ENCODE results near the gene PRDM5.
"Not testable (repeated sequence)": the region's sequence is repeated elsewhere in the genome, so short reads cannot be mapped to it uniquely, and the experiment has no call there.

PRDM5 gene

GRCh38 chr4:120749445-120750151 is 172.9 kb downstream of the PRDM5 start:
- no peak overlapping the region for H3K4me2 ChIP-seq (ENCODE audit: low read length)
- H3K27me3 ChIP-seq (ENCODE audit: control insufficient read depth, insufficient read depth, low read length): no peaks in the 10 kb centered on the region
- H3K9ac ChIP-seq (ENCODE audit: low read depth, low read length): no peak overlapping the region
- H3K36me3 ChIP-seq (ENCODE audit: insufficient read depth, low read length): no peaks in the 10 kb centered on the region
- no peaks in the 10 kb centered on the region for H3K9me3 ChIP-seq (replicated peaks; ENCODE audit: low read length)
- H3K4me1 ChIP-seq (ENCODE audit: control insufficient read depth, insufficient read depth, low read length): no peaks in the 10 kb centered on the region
- no peak overlapping the region for H3K4me3 ChIP-seq (ENCODE audit: low read length)

- H3K27me3 ChIP-seq (ENCODE audit: control insufficient read depth, insufficient read depth, low read length); H3K4me1 ChIP-seq (ENCODE audit: control insufficient read depth, insufficient read depth, low read length); H3K9me3 ChIP-seq (replicated peaks; ENCODE audit: low read length); H3K4me3 ChIP-seq (ENCODE audit: low read length); H3K36me3 ChIP-seq (ENCODE audit: insufficient read depth, low read length); H3K4me2 ChIP-seq (ENCODE audit: low read length); H3K9ac ChIP-seq (ENCODE audit: low read depth, low read length): not testable (repeated sequence)
These were observed 180.9 kb downstream of the PRDM5 start for GRCh38 chr4:120741636-120742035.

- Histone ChIP-seq H3K4me3 (ENCODE audit: low read length) (no peak overlapping the region), H3K27me3 (ENCODE audit: control insufficient read depth, insufficient read depth, low read length) (no peaks in the 10 kb centered on the region), H3K9ac (ENCODE audit: low read depth, low read length) (no peak overlapping the region), H3K9me3 (replicated peaks; ENCODE audit: low read length) (no peaks in the 10 kb centered on the region), H3K4me2 (ENCODE audit: low read length) (no peak overlapping the region), H3K36me3 (ENCODE audit: insufficient read depth, low read length) (no peaks in the 10 kb centered on the region), H3K4me1 (ENCODE audit: control insufficient read depth, insufficient read depth, low read length) (no peaks in the 10 kb centered on the region)
These were observed 186.2 kb downstream of the PRDM5 start for GRCh38 chr4:120736312-120736711.

- Histone ChIP-seq H3K36me3 (ENCODE audit: insufficient read depth, low read length) (no peaks in the 10 kb centered on the region), H3K4me2 (ENCODE audit: low read length) (no peak overlapping the region), H3K9me3 (replicated peaks; ENCODE audit: low read length) (no peaks in the 10 kb centered on the region), H3K4me3 (ENCODE audit: low read length) (no peak overlapping the region), H3K9ac (ENCODE audit: low read depth, low read length) (no peak overlapping the region), H3K4me1 (ENCODE audit: control insufficient read depth, insufficient read depth, low read length) (no peaks in the 10 kb centered on the region), H3K27me3 (ENCODE audit: control insufficient read depth, insufficient read depth, low read length) (no peaks in the 10 kb centered on the region)
These were observed 188.6 kb downstream of the PRDM5 start for GRCh38 chr4:120733968-120734367.

DNA sequence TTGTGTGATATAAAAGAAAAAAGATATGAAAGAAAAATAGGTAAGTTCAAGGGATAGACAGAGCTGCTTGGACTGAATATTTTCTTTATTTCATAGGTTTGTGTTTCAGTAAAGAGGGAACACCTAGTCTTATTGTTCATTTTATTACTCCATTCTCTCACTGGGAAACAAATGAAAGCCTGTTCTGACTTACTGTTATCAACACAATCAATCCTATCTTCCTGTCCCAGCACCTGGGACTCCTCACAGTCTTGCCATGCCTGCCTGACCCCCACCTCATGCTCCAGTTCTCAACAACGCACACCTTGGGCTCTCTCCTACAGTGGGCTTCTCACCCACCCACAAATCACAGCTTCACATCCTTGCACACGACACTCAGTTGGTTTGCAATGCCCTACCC is 189.5 kb downstream of the PRDM5 start:
- Histone ChIP-seq H3K4me1 (ENCODE audit: control insufficient read depth, insufficient read depth, low read length) (no peaks in the 10 kb centered on the region), H3K4me2 (ENCODE audit: low read length) (no peak overlapping the region), H3K4me3 (ENCODE audit: low read length) (no peak overlapping the region), H3K9me3 (replicated peaks; ENCODE audit: low read length) (no peaks in the 10 kb centered on the region), H3K36me3 (ENCODE audit: insufficient read depth, low read length) (no peaks in the 10 kb centered on the region), H3K27me3 (ENCODE audit: control insufficient read depth, insufficient read depth, low read length) (no peaks in the 10 kb centered on the region), H3K9ac (ENCODE audit: low read depth, low read length) (no peak overlapping the region)

DNA sequence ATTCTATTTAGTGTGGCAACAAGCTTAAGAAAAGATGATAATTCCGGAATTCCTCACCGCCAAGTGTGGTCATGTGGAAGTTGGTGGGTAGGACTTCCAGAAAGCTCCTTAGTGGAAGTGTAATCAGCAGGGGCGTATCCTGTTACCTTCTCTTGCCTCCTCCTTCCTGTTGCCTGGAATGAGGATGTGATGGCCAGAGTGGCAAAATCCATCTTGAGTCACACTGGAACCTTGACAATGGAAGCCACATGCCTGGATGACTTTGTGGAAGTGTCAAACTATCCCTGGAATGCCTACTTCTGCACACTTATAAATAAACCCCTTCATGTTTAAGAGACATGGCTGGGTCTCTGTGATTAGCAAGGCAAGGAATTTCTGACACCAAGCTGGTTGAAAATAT is 191.0 kb downstream of the PRDM5 start:
- H3K4me1 ChIP-seq (ENCODE audit: control insufficient read depth, insufficient read depth, low read length): no peaks in the 10 kb centered on the region
- H3K27me3 ChIP-seq (ENCODE audit: control insufficient read depth, insufficient read depth, low read length): no peaks in the 10 kb centered on the region
- H3K4me2 ChIP-seq (ENCODE audit: low read length): no peak overlapping the region
- no peak overlapping the region for H3K9ac ChIP-seq (ENCODE audit: low read depth, low read length)
- no peaks in the 10 kb centered on the region for H3K9me3 ChIP-seq (replicated peaks; ENCODE audit: low read length)
- no peak overlapping the region for H3K4me3 ChIP-seq (ENCODE audit: low read length)
- no peaks in the 10 kb centered on the region for H3K36me3 ChIP-seq (ENCODE audit: insufficient read depth, low read length)

DNA sequence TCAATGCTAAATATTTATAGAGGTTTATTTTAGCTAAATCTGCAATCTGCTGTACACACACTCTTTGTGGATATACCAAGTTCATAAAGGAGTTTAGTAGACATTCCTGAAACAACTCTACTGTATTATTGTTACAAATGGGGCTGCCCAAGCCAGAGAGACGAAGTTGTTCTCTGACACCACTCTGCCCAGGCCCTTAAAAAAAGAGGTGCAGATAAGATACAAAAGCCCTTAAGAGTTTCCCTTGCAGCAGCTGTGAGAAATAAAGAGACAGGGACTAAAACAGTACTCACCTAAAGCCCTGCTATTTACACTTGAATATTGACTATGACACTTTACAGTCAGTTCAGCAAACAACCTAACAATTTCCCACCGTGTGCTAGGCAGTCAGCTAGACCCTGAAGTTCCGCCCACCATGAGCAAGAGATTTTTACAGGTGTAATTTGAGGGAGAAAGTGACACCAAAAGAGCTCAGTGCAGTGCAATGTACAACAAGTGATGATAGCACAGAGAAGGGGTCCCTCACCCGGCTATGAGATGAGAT is 191.7 kb downstream of the PRDM5 start:
- Histone ChIP-seq H3K36me3 (ENCODE audit: insufficient read depth, low read length) (no peaks in the 10 kb centered on the region), H3K4me3 (ENCODE audit: low read length) (no peak overlapping the region), H3K4me2 (ENCODE audit: low read length) (no peak overlapping the region), H3K9ac (ENCODE audit: low read depth, low read length) (no peak overlapping the region), H3K27me3 (ENCODE audit: control insufficient read depth, insufficient read depth, low read length) (no peaks in the 10 kb centered on the region), H3K9me3 (replicated peaks; ENCODE audit: low read length) (no peaks in the 10 kb centered on the region), H3K4me1 (ENCODE audit: control insufficient read depth, insufficient read depth, low read length) (no peaks in the 10 kb centered on the region)

- H3K4me3 ChIP-seq (ENCODE audit: low read length): no peak overlapping the region
- no peak overlapping the region for H3K4me2 ChIP-seq (ENCODE audit: low read length)
- H3K36me3 ChIP-seq (ENCODE audit: insufficient read depth, low read length): no peaks in the 10 kb centered on the region
- no peaks in the 10 kb centered on the region for H3K27me3 ChIP-seq (ENCODE audit: control insufficient read depth, insufficient read depth, low read length)
- no peaks in the 10 kb centered on the region for H3K9me3 ChIP-seq (replicated peaks; ENCODE audit: low read length)
- H3K9ac ChIP-seq (ENCODE audit: low read depth, low read length): no peak overlapping the region
- no peaks in the 10 kb centered on the region for H3K4me1 ChIP-seq (ENCODE audit: control insufficient read depth, insufficient read depth, low read length)
These were observed 193.4 kb downstream of the PRDM5 start for GRCh38 chr4:120728892-120729675.

DNA sequence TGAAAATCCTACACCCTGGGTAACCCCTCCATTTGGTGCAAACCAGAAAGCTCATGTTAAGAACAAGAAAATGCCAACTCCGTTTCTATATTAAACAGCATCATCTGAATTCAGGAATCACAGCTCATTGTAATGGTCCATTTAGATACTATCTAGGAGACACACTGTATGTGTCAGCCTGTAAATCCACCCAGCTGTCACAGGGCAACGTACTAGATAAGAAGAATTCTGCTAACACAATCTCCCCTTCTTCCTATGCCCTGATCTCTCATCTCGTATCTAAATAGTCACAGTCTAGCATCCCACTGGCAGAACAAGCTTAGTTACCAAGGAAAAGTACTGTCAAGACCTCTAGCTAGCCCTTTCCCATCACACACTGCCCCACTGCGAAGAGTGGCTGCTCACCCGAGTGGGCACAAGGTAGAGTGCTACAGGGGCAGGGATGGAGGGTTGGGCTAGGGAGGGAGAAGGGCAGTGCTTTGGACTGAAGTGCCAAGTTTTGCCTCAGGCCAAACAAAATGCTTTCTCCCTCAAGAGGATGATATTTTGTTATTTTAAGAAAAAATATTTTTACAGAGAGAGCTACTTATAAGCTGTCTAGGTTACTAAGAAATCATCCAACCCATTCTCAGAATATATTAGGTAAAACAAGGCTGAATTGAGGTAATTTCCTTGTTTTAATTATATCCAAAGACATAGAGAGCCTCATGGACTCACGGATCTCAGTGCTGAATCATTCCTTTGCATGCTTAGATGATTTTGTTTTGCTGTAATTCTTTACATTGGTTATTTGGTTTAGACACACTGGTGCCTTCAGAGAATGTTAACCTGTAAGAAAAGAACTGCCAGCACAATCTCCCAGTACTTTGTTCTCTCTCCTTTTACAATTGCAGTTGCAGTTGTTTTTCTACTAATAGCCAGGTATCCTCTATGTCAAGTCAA is 196.6 kb downstream of the PRDM5 start:
- Histone ChIP-seq H3K36me3 (ENCODE audit: insufficient read depth, low read length) (no peaks in the 10 kb centered on the region), H3K9me3 (replicated peaks; ENCODE audit: low read length) (no peaks in the 10 kb centered on the region), H3K4me1 (ENCODE audit: control insufficient read depth, insufficient read depth, low read length) (no peaks in the 10 kb centered on the region), H3K9ac (ENCODE audit: low read depth, low read length) (no peak overlapping the region), H3K4me2 (ENCODE audit: low read length) (no peak overlapping the region), H3K27me3 (ENCODE audit: control insufficient read depth, insufficient read depth, low read length) (no peaks in the 10 kb centered on the region), H3K4me3 (ENCODE audit: low read length) (no peak overlapping the region)

DNA sequence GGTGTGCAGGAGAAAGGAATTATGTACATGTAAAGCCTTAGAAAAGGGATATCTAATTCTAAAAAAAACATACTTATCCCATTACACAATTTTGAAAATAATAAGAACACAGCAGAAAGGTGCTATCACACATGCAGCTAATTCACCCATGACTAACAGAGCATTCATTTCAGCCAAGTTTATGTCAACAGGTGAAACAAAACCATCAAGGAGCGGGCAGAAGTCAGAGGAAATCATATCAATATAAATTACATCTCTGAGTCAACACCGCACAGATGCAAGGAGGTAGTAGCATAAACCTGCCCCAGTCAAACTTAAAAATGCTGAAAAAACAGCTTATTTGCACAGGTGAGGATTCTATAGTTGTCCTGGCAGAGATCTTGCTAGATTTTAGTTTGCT is 197.9 kb downstream of the PRDM5 start:
- Histone ChIP-seq H3K9ac (ENCODE audit: low read depth, low read length) (no peak overlapping the region), H3K4me2 (ENCODE audit: low read length) (no peak overlapping the region), H3K4me1 (ENCODE audit: control insufficient read depth, insufficient read depth, low read length) (no peaks in the 10 kb centered on the region), H3K36me3 (ENCODE audit: insufficient read depth, low read length) (no peaks in the 10 kb centered on the region), H3K4me3 (ENCODE audit: low read length) (no peak overlapping the region), H3K27me3 (ENCODE audit: control insufficient read depth, insufficient read depth, low read length) (no peaks in the 10 kb centered on the region), H3K9me3 (replicated peaks; ENCODE audit: low read length) (no peaks in the 10 kb centered on the region)

- no peaks in the 10 kb centered on the region for H3K4me1 ChIP-seq (ENCODE audit: control insufficient read depth, insufficient read depth, low read length)
- H3K4me2 ChIP-seq (ENCODE audit: low read length): no peak overlapping the region
- H3K36me3 ChIP-seq (ENCODE audit: insufficient read depth, low read length): no peaks in the 10 kb centered on the region
- no peaks in the 10 kb centered on the region for H3K27me3 ChIP-seq (ENCODE audit: control insufficient read depth, insufficient read depth, low read length)
- H3K9ac ChIP-seq (ENCODE audit: low read depth, low read length): no peak overlapping the region
- H3K9me3 ChIP-seq (replicated peaks; ENCODE audit: low read length): no peaks in the 10 kb centered on the region
- no peak overlapping the region for H3K4me3 ChIP-seq (ENCODE audit: low read length)
These were observed 198.5 kb downstream of the PRDM5 start for GRCh38 chr4:120723986-120724385.

Measured in skeletal muscle satellite cell (primary cell).